Body of pancreas (tissue), 4 donors: Measurements from ENCODE around the gene RNF157.

Experiments
- POLR2A ChIP-seq, 3 donors: fragments of 450-650 bp; IDR thresholded peaks; one replicate each; pipeline ENCODE4 v1.6.1; 2016; ENCODE audit warnings: antibody characterized with exemption in 3 of 3, mild to moderate bottlenecking in 2 of 3
- TF ChIP-seq, protein P1 (sequence below), 7 experiments: fragments of 450-650 bp in 4 of 7; fragments of 200-600 bp in 3 of 7; sonication (generic) in 3 of 7; IDR thresholded peaks; one replicate each; pipeline ENCODE4 v1.5.1; 2016 to 2019; ENCODE audit warnings: antibody characterized with exemption in 7 of 7

- TF ChIP-seq, protein P1, sequence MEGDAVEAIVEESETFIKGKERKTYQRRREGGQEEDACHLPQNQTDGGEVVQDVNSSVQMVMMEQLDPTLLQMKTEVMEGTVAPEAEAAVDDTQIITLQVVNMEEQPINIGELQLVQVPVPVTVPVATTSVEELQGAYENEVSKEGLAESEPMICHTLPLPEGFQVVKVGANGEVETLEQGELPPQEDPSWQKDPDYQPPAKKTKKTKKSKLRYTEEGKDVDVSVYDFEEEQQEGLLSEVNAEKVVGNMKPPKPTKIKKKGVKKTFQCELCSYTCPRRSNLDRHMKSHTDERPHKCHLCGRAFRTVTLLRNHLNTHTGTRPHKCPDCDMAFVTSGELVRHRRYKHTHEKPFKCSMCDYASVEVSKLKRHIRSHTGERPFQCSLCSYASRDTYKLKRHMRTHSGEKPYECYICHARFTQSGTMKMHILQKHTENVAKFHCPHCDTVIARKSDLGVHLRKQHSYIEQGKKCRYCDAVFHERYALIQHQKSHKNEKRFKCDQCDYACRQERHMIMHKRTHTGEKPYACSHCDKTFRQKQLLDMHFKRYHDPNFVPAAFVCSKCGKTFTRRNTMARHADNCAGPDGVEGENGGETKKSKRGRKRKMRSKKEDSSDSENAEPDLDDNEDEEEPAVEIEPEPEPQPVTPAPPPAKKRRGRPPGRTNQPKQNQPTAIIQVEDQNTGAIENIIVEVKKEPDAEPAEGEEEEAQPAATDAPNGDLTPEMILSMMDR (IDR thresholded peaks at IDR 0.05), result no peak
- no peak for TF ChIP-seq POLR2A (IDR thresholded peaks at IDR 0.05)
These were observed 15.6 kb upstream of the RNF157 start for GRCh38 chr17:76255801-76256429.
